GM19351 (cell line): ENCODE measurements around the gene DOCK6.
"Not testable (repeated sequence)": the region's sequence is repeated elsewhere in the genome, so short reads cannot be mapped to it uniquely, and the experiment has no call there.

Source experiments
- ATAC-seq: cut with Tn5 transposase; IDR thresholded peaks from one replicate; pipeline ENCODE4 v1.9.1; 2021; ENCODE audit warnings: mild to moderate bottlenecking, moderate library complexity; ENCODE audit not compliant: unreplicated experiment

DOCK6 gene

GRCh38 chr19:11199517-11199916 is 62.8 kb downstream of the DOCK6 start:
- no peak for ATAC-seq

GRCh38 chr19:11198769-11199424 is 63.4 kb downstream of the DOCK6 start:
- no peak for ATAC-seq

GRCh38 chr19:11198175-11198534 is 64.2 kb downstream of the DOCK6 start:
- no peak for ATAC-seq

- ATAC-seq, result peak; percentile 73
These were observed 64.8 kb downstream of the DOCK6 start, which contains the start of gene KANK2 for GRCh38 chr19:11197291-11198174. Gene KANK2 (minus strand): TSS chr19:11197545. CDS start chr19:11194511, 3,034 bp downstream.

GRCh38 chr19:11196406-11197287 is 65.7 kb downstream of the DOCK6 start:
- ATAC-seq, result no peak

GRCh38 chr19:11195681-11196080 is 66.6 kb downstream of the DOCK6 start:
- no peak for ATAC-seq

GRCh38 chr19:11194656-11195558 is 67.4 kb downstream of the DOCK6 start:
- ATAC-seq, result no peak

- ATAC-seq, result no peak
These were observed 68.2 kb downstream of the DOCK6 start for GRCh38 chr19:11194173-11194572.

- no peak for ATAC-seq
These were observed 69.1 kb downstream of the DOCK6 start for GRCh38 chr19:11192957-11193939.

- no peak for ATAC-seq
These were observed 70.4 kb downstream of the DOCK6 start for GRCh38 chr19:11191934-11192333.

- no peak for ATAC-seq
These were observed 71.0 kb downstream of the DOCK6 start for GRCh38 chr19:11191273-11191755.

- no peak for ATAC-seq
These were observed 71.8 kb downstream of the DOCK6 start for GRCh38 chr19:11190501-11190900.

GRCh38 chr19:11187441-11187840 is 74.9 kb downstream of the DOCK6 start:
- no peak for ATAC-seq

- no peak for ATAC-seq
These were observed 79.3 kb downstream of the DOCK6 start for GRCh38 chr19:11182994-11183393.

- no peak for ATAC-seq
These were observed 80.8 kb downstream of the DOCK6 start for GRCh38 chr19:11181488-11181887.

GRCh38 chr19:11180975-11181374 is 81.3 kb downstream of the DOCK6 start:
- ATAC-seq, result not testable (repeated sequence)

GRCh38 chr19:11180346-11180745 is 82.0 kb downstream of the DOCK6 start:
- no peak for ATAC-seq

GRCh38 chr19:11179716-11180297 is 82.5 kb downstream of the DOCK6 start:
- ATAC-seq, result no peak

GRCh38 chr19:11179145-11179465 is 83.2 kb downstream of the DOCK6 start:
- not testable (repeated sequence) for ATAC-seq
